Body of pancreas (tissue), 4 donors: Measurements from ENCODE around the gene PSMD5.

ENCODE experiments used
- POLR2A ChIP-seq, 3 donors: fragments of 450-650 bp; IDR thresholded peaks; one replicate each; pipeline ENCODE4 v1.6.1; 2016; ENCODE audit warnings: antibody characterized with exemption in 3 of 3, mild to moderate bottlenecking in 2 of 3
- TF ChIP-seq, protein P1 (sequence below), 7 experiments: fragments of 450-650 bp in 4 of 7; fragments of 200-600 bp in 3 of 7; sonication (generic) in 3 of 7; IDR thresholded peaks; one replicate each; pipeline ENCODE4 v1.5.1; 2016 to 2019; ENCODE audit warnings: antibody characterized with exemption in 7 of 7

DNA sequence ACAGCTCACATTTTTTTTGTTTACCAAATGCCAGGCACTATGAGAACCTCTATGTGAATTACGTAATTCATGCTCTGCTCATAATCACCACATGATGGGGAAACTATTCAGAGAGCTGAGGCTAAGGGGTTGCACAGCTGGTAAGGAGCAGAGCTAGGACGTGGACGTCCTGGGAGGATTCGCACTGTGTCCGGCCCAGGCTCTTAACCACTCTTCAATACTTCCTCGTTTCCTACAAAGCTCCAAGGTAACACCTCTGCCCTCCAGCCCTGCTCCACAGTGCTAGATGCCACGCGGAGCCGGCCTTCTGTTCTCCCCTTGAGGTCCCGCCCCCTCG lies 25.6 kb upstream of the PSMD5 start:
- TF ChIP-seq, protein P1, sequence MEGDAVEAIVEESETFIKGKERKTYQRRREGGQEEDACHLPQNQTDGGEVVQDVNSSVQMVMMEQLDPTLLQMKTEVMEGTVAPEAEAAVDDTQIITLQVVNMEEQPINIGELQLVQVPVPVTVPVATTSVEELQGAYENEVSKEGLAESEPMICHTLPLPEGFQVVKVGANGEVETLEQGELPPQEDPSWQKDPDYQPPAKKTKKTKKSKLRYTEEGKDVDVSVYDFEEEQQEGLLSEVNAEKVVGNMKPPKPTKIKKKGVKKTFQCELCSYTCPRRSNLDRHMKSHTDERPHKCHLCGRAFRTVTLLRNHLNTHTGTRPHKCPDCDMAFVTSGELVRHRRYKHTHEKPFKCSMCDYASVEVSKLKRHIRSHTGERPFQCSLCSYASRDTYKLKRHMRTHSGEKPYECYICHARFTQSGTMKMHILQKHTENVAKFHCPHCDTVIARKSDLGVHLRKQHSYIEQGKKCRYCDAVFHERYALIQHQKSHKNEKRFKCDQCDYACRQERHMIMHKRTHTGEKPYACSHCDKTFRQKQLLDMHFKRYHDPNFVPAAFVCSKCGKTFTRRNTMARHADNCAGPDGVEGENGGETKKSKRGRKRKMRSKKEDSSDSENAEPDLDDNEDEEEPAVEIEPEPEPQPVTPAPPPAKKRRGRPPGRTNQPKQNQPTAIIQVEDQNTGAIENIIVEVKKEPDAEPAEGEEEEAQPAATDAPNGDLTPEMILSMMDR (IDR thresholded peaks at IDR 0.05), result peak in 2 of 7 experiments; percentile 19 to 34
- TF ChIP-seq POLR2A (IDR thresholded peaks at IDR 0.05), result peak; percentile 22 to 56 (median 54)
